Hippocampal formation (tissue), 2 donors: ENCODE data around the gene CXCR3.
"Not testable (repeated sequence)": the region's sequence is repeated elsewhere in the genome, so short reads cannot be mapped to it uniquely, and the experiment has no call there.

Source experiments
- DNase-seq, 2 donors: peaks; one replicate each; lab custom pipeline; 2025; lab: John Stamatoyannopoulos, UW

Gene CXCR3

GRCh38 chrX:71609095-71609750 lies 9.1 kb downstream of the CXCR3 start:
- DNase-seq = no peak

DNA sequence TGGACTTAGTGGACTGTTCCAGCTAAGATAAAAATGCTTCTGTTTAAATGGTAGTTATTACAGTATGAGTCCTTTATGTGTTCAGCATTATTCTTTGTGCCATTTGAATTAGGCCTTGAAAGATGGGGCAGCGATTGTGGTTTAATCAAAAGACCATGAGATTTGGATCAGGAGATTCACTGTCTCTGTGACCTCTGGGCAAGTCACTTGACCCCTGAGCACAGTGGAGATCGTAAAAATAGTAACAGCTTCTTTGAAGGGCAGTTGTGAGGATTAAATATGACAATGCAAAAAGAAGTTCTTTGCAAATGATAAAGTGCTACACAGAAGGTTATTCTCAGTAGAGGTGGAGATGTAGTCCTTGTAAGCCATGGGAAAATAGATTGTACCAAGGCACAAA lies 10.8 kb downstream of the CXCR3 start:
- DNase-seq = no peak

- DNase-seq = no peak
These were observed 11.6 kb downstream of the CXCR3 start for GRCh38 chrX:71606536-71607216.

DNA sequence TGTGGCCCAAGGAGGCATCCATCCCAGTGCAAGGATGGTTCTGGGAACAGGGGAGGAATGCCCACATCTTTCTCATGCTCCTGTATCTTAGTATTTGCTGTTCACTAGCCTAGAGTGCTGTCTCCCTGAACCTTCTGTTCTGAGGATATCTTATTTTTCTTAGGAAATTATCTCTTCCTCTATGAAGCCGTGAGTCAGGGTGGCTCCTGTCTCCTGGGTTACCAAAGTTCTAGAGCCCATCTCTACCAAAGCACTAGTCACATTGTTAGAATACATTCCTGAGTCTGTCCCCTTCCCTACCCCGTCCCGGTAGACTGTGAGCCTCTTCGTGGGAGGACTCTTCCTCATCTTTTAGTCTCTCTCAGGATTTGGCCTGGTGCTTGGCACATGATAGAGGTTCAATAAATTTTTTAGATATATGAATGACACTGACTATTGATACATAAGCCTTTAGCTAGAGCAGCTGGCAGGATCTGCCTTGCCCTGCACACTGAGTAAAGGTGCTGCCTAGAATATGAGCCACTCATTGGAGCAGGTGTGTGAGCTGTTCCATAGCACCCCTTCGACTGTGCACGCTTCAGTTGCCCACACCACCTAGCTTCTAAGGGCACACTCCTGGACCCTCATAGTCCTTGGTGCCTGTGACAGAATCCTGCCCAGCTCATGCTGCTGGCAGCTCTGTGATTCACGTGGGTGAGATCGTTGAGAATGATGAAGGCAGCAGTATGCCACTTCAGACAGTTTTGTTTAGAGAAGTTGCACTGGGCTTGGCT lies 13.3 kb downstream of the CXCR3 start:
- no peak for DNase-seq

- DNase-seq = no peak
These were observed 14.2 kb downstream of the CXCR3 start for GRCh38 chrX:71604141-71604540.

DNA sequence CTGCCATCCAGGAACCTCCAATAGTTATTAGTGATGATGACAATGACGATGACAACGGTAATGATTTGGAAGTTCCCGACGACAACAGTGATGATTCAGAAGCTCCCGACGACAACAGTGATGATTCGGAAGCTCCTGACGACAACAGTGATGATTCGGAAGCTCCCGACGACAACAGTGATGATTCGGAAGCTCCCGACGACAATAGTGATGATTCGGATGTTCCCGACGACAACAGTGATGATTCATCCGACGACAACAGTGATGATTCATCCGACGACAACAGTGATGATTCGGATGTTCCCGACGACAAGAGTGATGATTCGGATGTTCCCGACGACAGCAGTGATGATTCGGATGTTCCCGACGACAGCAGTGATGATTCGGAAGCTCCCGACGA lies 14.7 kb downstream of the CXCR3 start:
- DNase-seq = no peak

GRCh38 chrX:71599965-71600364 lies 18.3 kb downstream of the CXCR3 start:
- DNase-seq = no peak

GRCh38 chrX:71593210-71593609 lies 25.1 kb downstream of the CXCR3 start:
- not testable (repeated sequence) for DNase-seq

DNA sequence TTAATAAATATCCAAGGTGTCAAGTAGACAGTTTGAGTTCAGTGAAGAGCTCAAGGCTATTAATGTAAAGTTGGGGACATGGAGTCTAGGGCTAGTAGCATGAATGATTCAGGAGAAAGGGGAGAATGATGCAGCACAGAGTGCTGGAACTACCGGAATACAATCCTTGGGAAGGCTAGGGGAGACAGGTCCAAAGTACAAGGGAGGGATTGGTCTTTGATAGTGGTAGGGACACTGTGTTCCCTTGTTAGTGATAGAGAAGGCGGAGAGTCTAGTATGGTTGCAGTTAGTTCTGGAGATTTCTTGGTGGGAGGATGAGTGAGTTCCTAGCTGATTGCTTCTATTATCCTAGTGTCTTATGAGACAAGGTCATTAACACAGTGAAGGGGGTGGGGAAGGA lies 31.4 kb downstream of the CXCR3 start:
- no peak for DNase-seq

DNA sequence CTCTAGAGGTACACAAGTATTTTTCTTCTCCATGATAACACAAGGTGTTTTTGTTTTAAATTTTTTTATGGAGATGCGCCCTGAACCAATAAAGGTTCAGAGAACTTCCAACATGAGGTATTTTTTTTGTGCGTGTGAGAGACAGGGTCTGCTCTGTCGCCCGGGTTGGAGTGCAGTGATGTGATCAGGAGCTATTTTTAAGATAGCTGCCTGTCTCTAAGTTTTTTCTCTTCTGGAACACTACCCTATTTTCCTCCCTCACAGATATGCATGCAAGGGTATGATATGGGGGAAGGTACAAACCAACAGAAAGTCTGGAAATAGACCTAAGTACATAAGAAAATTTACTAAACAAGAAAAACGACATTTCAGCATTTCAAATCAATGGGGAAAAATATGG lies 37.1 kb downstream of the CXCR3 start:
- DNase-seq = no peak

GRCh38 chrX:71579990-71580380 lies 38.3 kb downstream of the CXCR3 start:
- DNase-seq = no peak

- no peak for DNase-seq
These were observed 38.9 kb downstream of the CXCR3 start for GRCh38 chrX:71579136-71579989.

DNA sequence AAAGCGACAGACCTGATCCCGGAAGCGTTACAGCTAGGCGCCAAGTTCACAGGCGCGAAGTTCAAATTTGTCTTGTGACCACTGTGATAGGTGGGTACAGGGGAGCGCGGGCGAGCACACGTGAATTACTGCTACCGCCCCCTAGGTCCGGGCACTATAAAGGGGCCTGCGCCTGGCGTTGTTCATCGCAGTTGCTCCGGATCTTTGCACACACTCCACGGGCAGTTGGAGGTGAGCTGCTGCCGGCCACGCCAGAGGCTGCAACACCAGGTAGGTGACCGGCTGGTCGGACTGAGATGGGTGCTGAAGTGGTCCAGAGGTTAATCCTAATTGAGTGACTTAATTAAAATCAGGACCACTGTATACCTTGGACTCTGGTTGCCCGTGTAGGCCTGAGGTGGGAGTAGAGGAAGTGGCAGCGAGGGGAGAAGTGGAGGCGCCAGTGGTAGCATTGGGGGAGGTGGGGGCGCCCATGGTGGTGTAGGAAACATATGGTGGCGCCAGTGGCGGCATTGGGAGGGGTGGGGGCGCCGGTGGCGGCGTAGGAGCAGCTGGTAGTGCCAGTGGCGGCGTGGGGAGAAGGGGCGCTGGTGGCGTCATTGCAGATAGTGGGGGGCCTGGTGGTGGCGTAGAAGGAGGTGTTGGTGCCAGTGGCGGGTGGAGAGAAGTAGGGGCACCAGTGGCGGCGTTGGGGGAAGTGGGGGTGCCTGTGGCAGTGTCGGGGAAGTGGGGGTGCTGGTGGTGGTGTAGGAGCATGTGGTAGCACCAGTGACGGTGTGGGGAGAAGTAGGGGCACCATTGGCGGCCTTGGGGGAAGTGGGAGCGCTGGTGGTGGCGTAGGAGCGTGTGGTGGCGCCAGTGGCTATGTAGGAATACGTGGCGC lies 39.8 kb downstream of the CXCR3 start, which contains the start of gene GCNA:
Gene GCNA (plus strand): TSS at position 185 of the 883 bp plus-strand sequence. CDS start 2,385 bp downstream, outside the sequence.
- no peak for DNase-seq

DNA sequence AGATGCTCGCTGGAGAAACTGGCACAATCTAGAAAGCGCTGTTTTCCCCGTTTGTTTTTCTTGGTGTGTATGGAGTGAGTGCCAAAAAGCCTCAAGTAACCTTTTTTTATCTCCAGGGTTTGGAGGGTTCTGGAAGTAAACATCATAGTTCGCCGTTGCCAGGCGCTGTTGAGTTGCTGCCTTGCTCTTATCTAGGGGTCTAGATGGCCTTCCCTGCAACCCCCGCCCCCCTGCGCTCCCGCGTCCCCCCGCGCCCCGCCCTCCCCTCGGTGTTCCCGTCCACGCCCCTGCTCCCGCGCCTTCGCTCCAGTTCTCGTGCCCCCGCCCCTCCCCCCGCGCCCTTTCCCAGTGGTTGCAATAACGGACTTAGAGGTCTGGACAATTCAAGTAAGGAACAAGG lies 40.6 kb downstream of the CXCR3 start:
- no peak for DNase-seq

DNA sequence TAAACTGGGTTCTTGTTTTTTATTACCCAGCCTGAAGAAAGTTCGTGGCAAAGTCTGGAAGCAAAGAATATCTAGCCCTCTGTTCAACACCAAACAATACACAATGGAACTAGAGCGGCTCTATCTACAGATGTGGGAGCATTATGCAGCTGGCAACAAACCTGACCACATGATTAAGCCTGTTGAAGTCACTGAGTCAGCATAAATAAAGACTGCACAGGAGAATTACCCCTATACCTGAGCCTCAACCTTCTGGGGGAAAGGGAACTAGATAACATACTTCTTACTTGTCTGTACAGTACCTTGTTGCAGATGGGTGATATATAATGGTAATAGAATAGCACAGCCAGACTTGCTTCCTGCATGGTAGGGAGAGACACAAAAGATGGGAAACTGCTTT lies 44.7 kb downstream of the CXCR3 start:
- DNase-seq = no peak

DNA sequence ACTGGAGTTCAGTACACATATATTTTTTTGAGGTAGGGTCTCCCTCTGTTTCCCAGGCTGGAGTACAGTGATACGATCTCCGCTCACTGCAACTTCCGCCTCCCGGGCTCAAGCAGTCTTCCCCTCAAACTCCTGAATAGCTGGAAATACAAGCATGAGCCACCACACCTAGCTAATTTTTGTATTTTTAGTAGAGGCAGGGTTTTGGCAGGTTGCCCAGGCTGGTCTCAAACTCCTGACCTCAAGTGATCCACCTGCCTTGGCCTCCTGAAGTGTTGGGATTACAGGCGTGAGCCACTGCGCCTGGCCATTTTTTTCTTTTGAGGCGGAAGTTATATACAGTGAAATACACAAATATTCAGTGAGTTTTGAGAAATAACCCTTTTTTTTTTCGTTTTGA lies 46.9 kb downstream of the CXCR3 start:
- DNase-seq = not testable (repeated sequence)
